Stimulated activated CD4-positive, alpha-beta T cell treated with anti-CD3 and anti-CD28 coated beads, Interleukin-4, amount 100 ng/mL, for 4 hours (primary cell): Measurements from ENCODE around the gene USP12.
"Not testable (repeated sequence)": the region's sequence is repeated elsewhere in the genome, so short reads cannot be mapped to it uniquely, and the experiment has no call there.

Source experiments
- DNase-seq, 2 experiments: peaks; one replicate each; pipeline ENCODE4 v3.0.0-alpha.2; 2020

Gene USP12

GRCh38 chr13:27118428-27119054, 53.1 kb downstream of the USP12 start:
- no peak for DNase-seq

- DNase-seq: no peak
Observed at GRCh38 chr13:27117952-27118351, 53.7 kb downstream of the USP12 start.

- DNase-seq: no peak
Observed at GRCh38 chr13:27117158-27117557, 54.5 kb downstream of the USP12 start.

- no peak for DNase-seq
Observed at GRCh38 chr13:27113436-27113835, 58.2 kb downstream of the USP12 start.

GRCh38 chr13:27112006-27112405, 59.6 kb downstream of the USP12 start:
- no peak for DNase-seq

GRCh38 chr13:27110056-27110746, 61.4 kb downstream of the USP12 start:
- no peak for DNase-seq

GRCh38 chr13:27106144-27106543, 65.5 kb downstream of the USP12 start:
- no peak for DNase-seq

GRCh38 chr13:27104606-27105005, 67.0 kb downstream of the USP12 start:
- no peak for DNase-seq

- no peak for DNase-seq
Observed at GRCh38 chr13:27101847-27102246, 69.8 kb downstream of the USP12 start.

- no peak for DNase-seq
Observed at GRCh38 chr13:27101289-27101688, 70.3 kb downstream of the USP12 start.

- no peak for DNase-seq
Observed at GRCh38 chr13:27097691-27098090, 73.9 kb downstream of the USP12 start.

GRCh38 chr13:27091451-27091850, 80.2 kb downstream of the USP12 start:
- no peak for DNase-seq

- no peak for DNase-seq
Observed at GRCh38 chr13:27088619-27089018, 83.0 kb downstream of the USP12 start.

GRCh38 chr13:27086599-27087265, 84.9 kb downstream of the USP12 start:
- DNase-seq: no peak

GRCh38 chr13:27083183-27083582, 88.4 kb downstream of the USP12 start:
- no peak for DNase-seq

GRCh38 chr13:27081893-27082679, 89.5 kb downstream of the USP12 start:
- DNase-seq: no peak

- DNase-seq: no peak
Observed at GRCh38 chr13:27080018-27080948, 91.3 kb downstream of the USP12 start.

- no peak for DNase-seq
Observed at GRCh38 chr13:27079421-27079958, 92.1 kb downstream of the USP12 start.

GRCh38 chr13:27077451-27077850, 94.2 kb downstream of the USP12 start:
- DNase-seq: no peak

- no peak for DNase-seq
Observed at GRCh38 chr13:27076421-27076820, 95.2 kb downstream of the USP12 start.

GRCh38 chr13:27073186-27073585, 98.4 kb downstream of the USP12 start:
- no peak for DNase-seq

GRCh38 chr13:27066123-27066522, 105.5 kb downstream of the USP12 start:
- not testable (repeated sequence) for DNase-seq
